ENCODE data around the gene CBLN1.
"Not testable (repeated sequence)": the region's sequence is repeated elsewhere in the genome, so short reads cannot be mapped to it uniquely, and the experiment has no call there.

The CBLN1 gene

DNA sequence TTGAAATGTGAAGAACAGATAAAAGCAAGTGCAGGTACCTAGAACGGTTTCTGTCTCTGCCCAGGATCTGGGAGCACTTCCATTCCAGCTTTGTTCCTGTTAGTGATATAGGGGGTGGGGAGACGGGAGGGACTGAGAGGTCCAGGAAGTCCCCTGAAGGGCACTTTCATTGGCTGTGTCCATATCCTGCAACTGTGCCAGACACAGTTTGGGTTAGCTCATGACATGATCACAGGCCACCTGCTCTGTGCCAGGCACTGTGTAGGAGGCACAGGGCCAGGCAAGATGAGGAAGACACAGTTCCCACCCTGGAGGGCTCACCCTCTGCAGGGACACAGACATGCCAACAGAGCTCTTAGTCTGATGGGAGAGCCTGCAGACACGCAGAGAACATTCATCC, 7.9 kb downstream of the CBLN1 start:
- ATAC-seq (replicated peaks) (no peak), DNase-seq (no peak)
- Mint-ChIP-seq H3K9me3 (no peaks in the 10 kb centered on the region), H3K4me3 (no peak overlapping the region), H3K36me3 (no peaks in the 10 kb centered on the region), H3K4me1 (peaks cover 4 to 7% of the 10 kb centered on the region in 2 donors), H3K27me3 (peaks cover 62 to 71% of the 10 kb centered on the region in 2 donors), H3K27ac (no peak overlapping the region)

DNA sequence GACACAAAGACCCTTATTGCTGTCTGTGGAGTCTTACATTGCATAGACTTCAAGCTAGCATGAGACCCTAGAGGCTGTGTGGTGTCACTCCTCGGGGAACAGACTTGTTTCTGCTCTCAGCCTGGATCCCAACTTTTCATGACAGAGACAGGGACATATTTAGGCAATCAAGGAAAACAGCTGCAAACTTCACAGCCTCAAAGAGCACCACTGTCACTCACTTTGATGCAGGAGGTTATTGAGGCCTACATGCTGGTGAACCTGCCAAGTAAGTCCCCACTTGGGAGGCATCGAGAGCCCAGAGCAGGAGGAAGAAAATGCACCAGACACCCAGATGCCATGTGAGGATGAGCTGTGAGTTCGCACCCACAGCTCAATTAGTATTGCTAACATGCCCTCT, 10.3 kb downstream of the CBLN1 start:
- DNase-seq (no peak), ATAC-seq (replicated peaks) (no peak)
- no peaks in the 10 kb centered on the region for H3K36me3 Mint-ChIP-seq
- no peaks in the 10 kb centered on the region for H3K9me3 Mint-ChIP-seq
- H3K27ac Mint-ChIP-seq, result no peak overlapping the region
- peaks cover 40 to 47% of the 10 kb centered on the region in 2 donors for H3K27me3 Mint-ChIP-seq
- peaks cover 0 to 3% of the 10 kb centered on the region in 2 donors for H3K4me1 Mint-ChIP-seq
- H3K4me3 Mint-ChIP-seq, result no peak overlapping the region

DNA sequence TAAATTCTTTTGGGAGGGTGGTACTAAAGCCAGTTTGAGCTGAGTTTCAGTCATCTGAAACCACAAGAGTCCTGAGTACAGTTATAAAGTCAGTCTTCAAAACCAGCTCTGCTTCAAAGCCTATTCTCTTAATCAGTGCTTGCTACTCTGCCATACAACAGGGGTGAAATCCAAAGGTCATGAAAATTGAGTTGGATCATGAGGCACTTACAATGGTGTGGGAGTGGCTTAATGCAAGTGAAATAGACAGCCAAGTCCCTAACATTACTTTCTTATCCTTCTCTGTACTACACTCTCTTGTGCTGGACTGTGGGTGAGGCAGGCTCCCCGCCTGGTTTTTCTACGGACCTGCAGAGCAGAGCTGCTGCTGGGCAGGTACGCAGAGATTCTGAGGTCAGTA, 12.4 kb downstream of the CBLN1 start:
- Mint-ChIP-seq H3K4me1 (no peaks in the 10 kb centered on the region), H3K27me3 (peaks cover 18 to 25% of the 10 kb centered on the region in 2 donors), H3K4me3 (no peak overlapping the region), H3K27ac (no peak overlapping the region), H3K36me3 (no peaks in the 10 kb centered on the region), H3K9me3 (peaks cover 0 to 1% of the 10 kb centered on the region in 2 donors)
- DNase-seq, result no peak
- ATAC-seq (replicated peaks), result no peak

DNA sequence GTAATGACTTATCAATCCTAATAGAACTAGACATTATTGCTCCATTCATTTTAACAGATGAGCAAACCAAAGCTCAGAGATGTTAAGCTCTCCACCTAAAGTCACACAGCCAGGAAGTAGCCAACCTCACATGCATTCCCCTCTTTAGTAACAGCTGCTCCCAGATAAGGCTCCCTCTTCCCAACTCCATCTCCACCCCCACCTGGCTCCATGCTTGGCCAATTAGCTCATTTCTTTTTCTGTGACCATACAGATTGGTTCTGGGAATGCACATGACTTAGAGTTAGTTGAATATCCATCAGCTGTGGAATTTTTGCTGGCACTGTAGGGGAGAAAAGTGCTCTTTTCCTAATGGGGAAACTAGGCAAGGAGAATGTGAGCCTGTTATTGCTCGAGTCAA, 13.0 kb downstream of the CBLN1 start:
- Mint-ChIP-seq H3K27ac (no peak overlapping the region), H3K4me1 (no peaks in the 10 kb centered on the region), H3K9me3 (peaks cover 0 to 3% of the 10 kb centered on the region in 2 donors), H3K4me3 (no peak overlapping the region), H3K27me3 (peaks cover 13 to 20% of the 10 kb centered on the region in 2 donors), H3K36me3 (no peaks in the 10 kb centered on the region)
- DNase-seq, result no peak
- ATAC-seq (replicated peaks), result no peak

DNA sequence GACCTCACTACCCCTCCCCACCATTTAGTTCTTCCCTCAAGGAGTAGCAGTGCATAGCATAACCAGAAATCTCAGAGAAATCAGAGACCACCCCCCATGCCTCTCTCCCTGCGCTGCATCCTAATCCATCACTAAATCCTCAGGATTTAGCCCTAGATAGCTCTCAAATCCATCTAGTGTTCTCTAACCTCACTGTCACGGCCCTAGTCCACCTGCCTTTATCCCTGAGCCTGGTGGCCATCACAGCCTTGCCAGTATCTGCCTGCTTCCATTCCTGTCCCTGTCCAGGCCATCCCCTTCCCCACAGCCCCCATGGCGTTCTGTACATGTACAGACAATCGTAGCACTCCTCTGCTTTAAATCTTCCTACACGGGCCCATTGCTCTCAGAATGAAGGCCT, 19.1 kb downstream of the CBLN1 start:
- Mint-ChIP-seq H3K4me3 (no peak overlapping the region), H3K27ac (no peak overlapping the region), H3K4me1 (no peaks in the 10 kb centered on the region), H3K27me3 (no peaks in the 10 kb centered on the region), H3K36me3 (no peaks in the 10 kb centered on the region), H3K9me3 (peaks cover 0 to 3% of the 10 kb centered on the region in 2 donors)
- DNase-seq, result no peak
- no peak for ATAC-seq (replicated peaks)

DNA sequence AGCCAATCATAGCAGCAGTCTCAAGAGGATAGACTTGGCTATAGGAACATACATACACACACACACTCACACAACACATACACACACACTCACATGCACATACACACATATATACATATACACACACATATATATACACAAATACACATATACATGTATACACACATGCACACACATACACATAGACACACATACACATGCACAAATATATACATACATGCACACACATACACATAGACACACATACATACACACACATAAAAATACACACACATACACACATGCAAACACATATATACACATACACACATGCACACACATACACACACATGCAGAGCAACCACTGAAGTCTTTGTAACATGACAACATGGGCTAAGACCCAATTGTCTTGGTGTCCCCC, 19.7 kb downstream of the CBLN1 start:
- H3K36me3 Mint-ChIP-seq, result no peaks in the 10 kb centered on the region
- ATAC-seq (replicated peaks) (no peak), DNase-seq (no peak)
- no peak overlapping the region for H3K27ac Mint-ChIP-seq
- peaks cover 0 to 3% of the 10 kb centered on the region in 2 donors for H3K9me3 Mint-ChIP-seq
- no peak overlapping the region for H3K4me3 Mint-ChIP-seq
- H3K4me1 Mint-ChIP-seq, result no peaks in the 10 kb centered on the region
- H3K27me3 Mint-ChIP-seq, result no peaks in the 10 kb centered on the region

DNA sequence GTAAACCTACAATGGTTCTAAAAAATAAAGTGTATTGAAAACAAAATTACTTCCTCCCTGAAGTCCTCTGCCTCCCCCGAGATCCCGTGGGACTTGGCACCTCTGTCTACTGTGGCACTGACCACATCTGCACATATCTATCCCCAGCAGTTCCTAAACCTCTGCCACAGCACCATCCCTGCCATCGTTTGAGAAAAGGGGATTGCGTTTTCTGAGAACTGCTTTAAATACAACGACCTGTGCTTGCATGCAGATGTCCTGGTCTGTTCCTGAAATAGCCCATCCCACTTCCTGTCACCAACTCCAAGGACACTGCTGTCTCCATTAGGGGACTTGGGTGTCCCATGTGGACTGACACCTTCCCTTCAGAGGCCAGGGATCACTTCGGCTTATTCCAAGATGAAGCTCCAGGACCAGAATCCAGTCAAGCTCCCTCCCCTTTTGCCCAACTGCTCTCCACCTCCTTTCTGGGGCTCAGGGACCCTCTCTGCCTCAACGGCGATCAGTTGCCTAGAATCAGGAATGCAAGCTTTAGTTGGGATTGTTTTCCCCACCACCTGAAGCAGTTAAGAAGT, 20.6 kb downstream of the CBLN1 start:
- peaks cover 0 to 7% of the 10 kb centered on the region in 2 donors for H3K27me3 Mint-ChIP-seq
- DNase-seq, result no peak
- H3K27ac Mint-ChIP-seq, result no peak overlapping the region
- H3K36me3 Mint-ChIP-seq, result no peaks in the 10 kb centered on the region
- H3K4me1 Mint-ChIP-seq, result no peaks in the 10 kb centered on the region
- H3K9me3 Mint-ChIP-seq, result peaks cover under 1 to 4% of the 10 kb centered on the region in 2 donors
- H3K4me3 Mint-ChIP-seq, result no peak overlapping the region
- no peak for ATAC-seq (replicated peaks)

DNA sequence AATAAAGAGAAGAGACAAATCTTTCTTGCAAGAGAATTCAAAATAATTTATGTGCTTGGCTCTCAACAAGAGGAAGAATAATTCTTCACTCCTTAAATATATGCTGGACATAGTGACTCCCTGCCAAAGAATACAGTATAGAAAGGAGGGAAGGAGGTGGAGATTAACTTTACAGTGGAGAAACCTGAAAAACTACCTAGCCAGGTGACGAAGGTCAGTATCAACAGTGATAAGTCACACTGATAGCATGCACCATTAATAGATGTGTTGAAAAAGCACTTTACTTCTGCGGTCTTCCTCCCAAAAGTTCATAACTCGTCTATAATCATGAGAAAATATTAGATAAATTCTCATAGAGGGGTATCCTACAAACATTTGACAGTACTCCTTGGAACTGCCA, 21.4 kb downstream of the CBLN1 start:
- no peak for ATAC-seq (replicated peaks)
- DNase-seq, result no peak
- Mint-ChIP-seq H3K27me3 (peaks cover 0 to 10% of the 10 kb centered on the region in 2 donors), H3K4me1 (no peaks in the 10 kb centered on the region), H3K27ac (no peak overlapping the region), H3K36me3 (no peaks in the 10 kb centered on the region), H3K4me3 (no peak overlapping the region), H3K9me3 (peaks cover 4 to 7% of the 10 kb centered on the region in 2 donors)

DNA sequence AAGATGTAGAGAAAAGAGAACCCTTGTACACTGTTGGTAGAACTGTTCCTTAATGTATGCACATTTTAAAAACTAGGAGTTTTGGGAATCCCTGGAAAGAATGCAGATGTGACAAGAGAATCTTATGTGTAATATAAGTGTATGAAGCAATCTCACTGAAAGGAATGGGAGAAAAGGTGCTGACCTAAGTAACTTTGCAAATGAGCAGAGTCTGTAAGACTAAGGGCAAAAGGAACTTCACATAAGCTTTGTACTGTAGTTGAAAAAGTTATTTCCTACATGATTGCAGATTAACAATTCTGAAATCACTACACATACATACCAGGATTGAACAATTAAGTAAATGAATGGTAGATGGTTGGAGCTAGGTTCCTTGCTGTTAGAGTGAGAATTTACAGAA, 22.3 kb downstream of the CBLN1 start:
- Mint-ChIP-seq H3K27ac (no peak overlapping the region), H3K4me1 (no peaks in the 10 kb centered on the region), H3K4me3 (no peak overlapping the region), H3K27me3 (peaks cover 0 to 14% of the 10 kb centered on the region in 2 donors), H3K36me3 (no peaks in the 10 kb centered on the region), H3K9me3 (peaks cover 4 to 8% of the 10 kb centered on the region in 2 donors)
- DNase-seq (no peak), ATAC-seq (replicated peaks) (no peak)

DNA sequence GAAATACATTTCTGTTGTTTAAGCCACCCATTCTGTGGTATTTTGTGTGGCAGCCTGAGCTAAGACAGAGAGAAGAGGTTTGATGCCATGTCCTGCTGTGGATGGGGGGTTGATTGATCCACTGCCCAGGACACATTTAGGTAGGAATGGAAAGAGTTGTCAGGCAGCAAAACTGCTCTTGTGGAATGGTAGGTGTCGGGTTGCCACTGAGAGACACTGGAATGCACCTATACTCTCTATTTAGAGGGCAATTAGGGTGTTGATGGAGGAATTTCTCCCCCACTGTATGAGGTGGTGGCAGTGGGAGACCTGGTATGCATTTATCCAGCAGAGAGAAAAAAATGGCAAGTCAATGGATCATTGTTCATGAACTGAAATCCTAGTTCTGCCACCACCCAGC, 30.9 kb downstream of the CBLN1 start:
- H3K4me3 Mint-ChIP-seq, result no peak overlapping the region

DNA sequence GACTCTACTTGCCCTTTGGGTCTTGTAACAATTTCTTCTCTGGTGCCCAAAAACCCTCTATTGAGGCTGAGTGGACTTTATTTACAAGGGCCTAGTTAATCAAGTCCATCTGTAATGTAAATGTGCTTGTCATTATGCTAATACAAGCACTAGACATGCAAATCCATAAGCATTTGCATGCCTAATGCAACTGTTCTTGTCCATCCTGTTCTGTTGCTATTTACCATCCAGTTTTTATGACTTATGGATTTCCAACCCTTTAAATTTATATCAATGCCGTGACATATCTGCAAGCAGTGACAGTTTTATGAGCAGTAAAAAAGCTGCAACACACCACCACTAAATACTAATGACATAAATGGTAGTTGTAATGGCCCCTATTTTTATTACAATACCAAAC, 33.4 kb downstream of the CBLN1 start:
- Mint-ChIP-seq H3K36me3 (no peaks in the 10 kb centered on the region), H3K27me3 (peaks cover 0 to 10% of the 10 kb centered on the region in 2 donors), H3K27ac (no peak overlapping the region), H3K9me3 (peaks cover under 1 to 1% of the 10 kb centered on the region in 2 donors), H3K4me1 (no peaks in the 10 kb centered on the region), H3K4me3 (no peak overlapping the region)
- no peak for ATAC-seq (replicated peaks)
- no peak for DNase-seq

More for the DNA sequence above, 30.9 kb downstream of the CBLN1 start:
- H3K9me3 Mint-ChIP-seq, result peaks cover 4% of the 10 kb centered on the region in 2 donors
- H3K27me3 Mint-ChIP-seq, result peaks cover 8 to 13% of the 10 kb centered on the region in 2 donors
- H3K27ac Mint-ChIP-seq, result no peak overlapping the region
- no peaks in the 10 kb centered on the region for H3K4me1 Mint-ChIP-seq
- DNase-seq (no peak), ATAC-seq (replicated peaks) (no peak)
- no peaks in the 10 kb centered on the region for H3K36me3 Mint-ChIP-seq

DNA sequence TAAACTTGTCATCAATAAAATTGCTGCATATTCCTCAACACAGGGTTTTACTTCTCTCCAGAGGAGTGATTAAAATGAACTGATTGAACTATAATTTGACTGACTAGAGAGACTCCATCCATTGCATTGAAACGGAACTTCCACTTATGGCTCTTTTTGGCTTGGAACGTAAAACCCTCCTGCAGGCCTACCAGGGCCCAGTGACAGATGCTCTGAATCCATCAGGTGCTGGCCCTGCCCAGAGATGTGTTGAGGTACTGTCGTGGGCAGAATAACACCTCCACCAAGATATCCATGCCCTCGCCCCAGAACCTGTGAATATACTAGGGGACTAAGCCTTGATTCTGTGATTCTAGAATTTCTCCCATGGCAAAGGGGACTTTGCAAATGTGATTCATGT, 45.4 kb downstream of the CBLN1 start:
- DNase-seq (no peak), ATAC-seq (replicated peaks) (no peak)
- Mint-ChIP-seq H3K27me3 (no peaks in the 10 kb centered on the region), H3K36me3 (no peaks in the 10 kb centered on the region), H3K4me1 (no peaks in the 10 kb centered on the region), H3K27ac (peak overlapping the region; percentile 68), H3K4me3 (no peak overlapping the region), H3K9me3 (peaks cover 0 to 3% of the 10 kb centered on the region in 2 donors)

DNA sequence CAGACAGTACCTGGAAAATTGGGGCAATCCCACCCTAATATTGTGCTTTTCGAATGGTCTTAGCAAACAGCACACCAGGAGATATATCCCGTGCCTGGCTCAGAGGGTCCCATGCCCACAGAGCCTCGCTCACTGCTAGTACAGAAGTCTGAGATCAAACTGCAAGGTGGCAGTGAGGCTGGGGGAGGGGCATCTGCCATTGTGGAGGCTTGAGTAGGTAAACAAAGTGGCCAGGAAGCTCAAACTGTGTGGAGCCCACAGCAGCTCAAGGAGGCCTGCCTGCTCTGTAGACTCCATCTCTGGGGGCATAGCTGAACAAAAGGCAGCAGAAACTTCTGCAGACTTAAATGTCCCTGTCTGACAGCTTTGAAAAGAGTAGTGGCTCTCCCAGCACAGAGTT, 53.3 kb downstream of the CBLN1 start:
- not testable (repeated sequence) for H3K36me3 Mint-ChIP-seq; H3K4me3 Mint-ChIP-seq; H3K9me3 Mint-ChIP-seq; ATAC-seq (replicated peaks); H3K27me3 Mint-ChIP-seq; DNase-seq; H3K27ac Mint-ChIP-seq; H3K4me1 Mint-ChIP-seq

Measured in stimulated activated naive B cell treated with anti-CD40 and anti-IgM and Interleukin-4, amounts not matched to agents 10 μg/mL and 1 μg/mL and 100 μg/mL, for 72 hours (primary cell).